ENCODE measurements around the gene GALR3.
"Not testable (repeated sequence)": the region's sequence is repeated elsewhere in the genome, so short reads cannot be mapped to it uniquely, and the experiment has no call there.

Gene GALR3

GRCh38 chr22:37823134-37823985 is at the start of gene GALR3:
Gene GALR3, plus strand, starts transcription at chr22:37823382. Its CDS starts 25 bp downstream, at chr22:37823407.
- DNase-seq (ENCODE audit: low read depth): no peak

- DNase-seq (ENCODE audit: low read depth): no peak
These were observed 48.5 kb upstream of the GALR3 start for GRCh38 chr22:37774728-37775127.

GRCh38 chr22:37775785-37776638 is 47.2 kb upstream of the GALR3 start:
- no peak for DNase-seq (ENCODE audit: low read depth)

- DNase-seq (ENCODE audit: low read depth): no peak
These were observed 46.6 kb upstream of the GALR3 start for GRCh38 chr22:37776639-37777005.

GRCh38 chr22:37777122-37777687 is 46.0 kb upstream of the GALR3 start:
- no peak for DNase-seq (ENCODE audit: low read depth)

GRCh38 chr22:37778370-37779009 is 44.7 kb upstream of the GALR3 start:
- no peak for DNase-seq (ENCODE audit: low read depth)

- DNase-seq (ENCODE audit: low read depth): no peak
These were observed 41.6 kb upstream of the GALR3 start for GRCh38 chr22:37781434-37782059.

GRCh38 chr22:37782340-37783168 is 40.6 kb upstream of the GALR3 start:
- no peak for DNase-seq (ENCODE audit: low read depth)

GRCh38 chr22:37784829-37785495 is 38.2 kb upstream of the GALR3 start:
- DNase-seq (ENCODE audit: low read depth): no peak

- no peak for DNase-seq (ENCODE audit: low read depth)
These were observed 32.9 kb upstream of the GALR3 start for GRCh38 chr22:37790234-37790633.

GRCh38 chr22:37792494-37792893 is 30.7 kb upstream of the GALR3 start:
- DNase-seq (ENCODE audit: low read depth): no peak

GRCh38 chr22:37794376-37794775 is 28.8 kb upstream of the GALR3 start:
- DNase-seq (ENCODE audit: low read depth): no peak

GRCh38 chr22:37796079-37796478 is 27.1 kb upstream of the GALR3 start:
- DNase-seq (ENCODE audit: low read depth): no peak

GRCh38 chr22:37797259-37797658 is 25.9 kb upstream of the GALR3 start:
- DNase-seq (ENCODE audit: low read depth): not testable (repeated sequence)

GRCh38 chr22:37797874-37798500 is 25.2 kb upstream of the GALR3 start:
- DNase-seq (ENCODE audit: low read depth): no peak

GRCh38 chr22:37799979-37800378 is 23.2 kb upstream of the GALR3 start:
- not testable (repeated sequence) for DNase-seq (ENCODE audit: low read depth)

- DNase-seq (ENCODE audit: low read depth): no peak
These were observed 21.3 kb upstream of the GALR3 start for GRCh38 chr22:37801946-37802309.

- DNase-seq (ENCODE audit: low read depth): no peak
These were observed 20.6 kb upstream of the GALR3 start for GRCh38 chr22:37802310-37803194.

GRCh38 chr22:37803195-37803638 is 20.0 kb upstream of the GALR3 start:
- DNase-seq (ENCODE audit: low read depth): no peak
